KMS-11 (cell line): ENCODE data around the gene BPIFB6.

ENCODE experiments used
- H2AFZ ChIP-seq: fragments of 200-600 bp; sonication (generic); 2 replicates; pipeline ENCODE4 v1.6.1; 2016; ENCODE audit warnings: antibody characterized with exemption, mixed run types, low read depth
- H3K27ac ChIP-seq: fragments of 200-600 bp; sonication (generic); 2 replicates; pipeline ENCODE4 v1.6.1; 2016; ENCODE audit warnings: mild to moderate bottlenecking, mixed run types
- H3K27me3 ChIP-seq: fragments of 200-600 bp; sonication (generic); 2 replicates; pipeline ENCODE4 v1.6.1; 2017; ENCODE audit warnings: mild to moderate bottlenecking, low read depth, mixed run types, moderate library complexity; ENCODE audit not compliant: insufficient read depth
- H3K36me3 ChIP-seq: fragments of 200-600 bp; sonication (generic); 2 replicates; pipeline ENCODE4 v1.6.1; 2017; ENCODE audit warnings: mild to moderate bottlenecking, mixed run types; ENCODE audit not compliant: insufficient read depth
- H3K4me1 ChIP-seq: fragments of 200-600 bp; sonication (generic); 2 replicates; pipeline ENCODE4 v1.6.1; 2016; ENCODE audit warnings: mild to moderate bottlenecking, low read depth, mixed run types; ENCODE audit not compliant: poor library complexity, severe bottlenecking
- H3K4me2 ChIP-seq: fragments of 200-600 bp; sonication (generic); 2 replicates; pipeline ENCODE4 v1.7.0; 2016; ENCODE audit warnings: mild to moderate bottlenecking, mixed run types
- H3K4me3 ChIP-seq: fragments of 200-600 bp; sonication (generic); IDR thresholded peaks from 2 replicates; pipeline ENCODE4 v1.6.1; 2017; ENCODE audit warnings: low read depth, low read length, mixed read lengths; ENCODE audit not compliant: insufficient read depth
- H3K79me2 ChIP-seq: fragments of 200-600 bp; sonication (generic); 2 replicates; pipeline ENCODE4 v1.6.1; 2016; ENCODE audit warnings: low read depth, mixed run types; ENCODE audit not compliant: insufficient read depth
- H3K9ac ChIP-seq: fragments of 200-600 bp; sonication (generic); 2 replicates; pipeline ENCODE4 v1.6.1; 2016; ENCODE audit warnings: mild to moderate bottlenecking, mixed run types
- H4K20me1 ChIP-seq: fragments of 200-600 bp; sonication (generic); 2 replicates; pipeline ENCODE4 v1.6.1; 2016; ENCODE audit warnings: mild to moderate bottlenecking, mixed run types; ENCODE audit not compliant: insufficient read depth
- TF ChIP-seq, protein P1 (sequence below): fragments of 200-600 bp; sonication (generic); conservative IDR thresholded peaks from 2 replicates; pipeline ENCODE4 v1.6.1; 2017; ENCODE audit warnings: low read depth, mild to moderate bottlenecking, antibody characterized with exemption, low read length, moderate library complexity, mixed read lengths

Gene BPIFB6

DNA sequence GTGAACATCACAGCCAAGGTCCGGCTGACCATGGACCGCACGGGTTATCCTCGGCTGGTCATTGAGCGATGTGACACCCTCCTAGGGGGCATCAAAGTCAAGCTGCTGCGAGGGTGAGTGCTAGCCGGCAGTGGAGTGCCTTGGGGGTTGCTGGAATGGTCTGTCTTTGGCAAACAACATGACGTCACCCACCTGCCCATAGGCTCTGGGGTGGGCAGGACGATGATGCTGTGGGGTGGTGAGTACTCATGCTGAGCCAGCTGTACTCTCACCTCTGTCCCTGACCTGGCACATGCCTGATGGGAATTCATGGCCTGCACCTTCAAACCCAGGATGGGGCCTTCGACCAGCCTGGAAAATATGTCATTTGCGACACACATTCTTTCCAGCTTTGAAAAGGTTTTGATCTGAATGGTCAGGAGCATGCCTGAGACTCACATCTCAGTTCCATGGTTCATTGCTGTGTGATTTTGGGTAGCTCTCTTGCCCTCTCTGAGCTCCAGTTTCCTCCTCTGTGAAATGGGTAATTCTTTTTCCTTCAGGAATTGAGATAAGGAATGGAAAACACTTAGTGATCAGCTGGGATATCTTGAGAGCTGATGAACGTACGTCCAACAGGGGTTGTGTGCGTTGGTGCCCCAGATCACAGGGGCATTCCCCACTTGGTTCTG lies 54.7 kb downstream of the BPIFB6 start:
- TF ChIP-seq, protein P1, sequence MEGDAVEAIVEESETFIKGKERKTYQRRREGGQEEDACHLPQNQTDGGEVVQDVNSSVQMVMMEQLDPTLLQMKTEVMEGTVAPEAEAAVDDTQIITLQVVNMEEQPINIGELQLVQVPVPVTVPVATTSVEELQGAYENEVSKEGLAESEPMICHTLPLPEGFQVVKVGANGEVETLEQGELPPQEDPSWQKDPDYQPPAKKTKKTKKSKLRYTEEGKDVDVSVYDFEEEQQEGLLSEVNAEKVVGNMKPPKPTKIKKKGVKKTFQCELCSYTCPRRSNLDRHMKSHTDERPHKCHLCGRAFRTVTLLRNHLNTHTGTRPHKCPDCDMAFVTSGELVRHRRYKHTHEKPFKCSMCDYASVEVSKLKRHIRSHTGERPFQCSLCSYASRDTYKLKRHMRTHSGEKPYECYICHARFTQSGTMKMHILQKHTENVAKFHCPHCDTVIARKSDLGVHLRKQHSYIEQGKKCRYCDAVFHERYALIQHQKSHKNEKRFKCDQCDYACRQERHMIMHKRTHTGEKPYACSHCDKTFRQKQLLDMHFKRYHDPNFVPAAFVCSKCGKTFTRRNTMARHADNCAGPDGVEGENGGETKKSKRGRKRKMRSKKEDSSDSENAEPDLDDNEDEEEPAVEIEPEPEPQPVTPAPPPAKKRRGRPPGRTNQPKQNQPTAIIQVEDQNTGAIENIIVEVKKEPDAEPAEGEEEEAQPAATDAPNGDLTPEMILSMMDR, result no peak
- Histone ChIP-seq H3K4me1 (no peaks in the 10 kb centered on the region), H3K27me3 (no peaks in the 10 kb centered on the region), H3K4me2 (no peak overlapping the region), H3K79me2 (no peaks in the 10 kb centered on the region), H2AFZ (no peak overlapping the region), H4K20me1 (no peaks in the 10 kb centered on the region), H3K9ac (no peak overlapping the region), H3K27ac (no peak overlapping the region), H3K4me3 (no peak overlapping the region), H3K36me3 (no peaks in the 10 kb centered on the region)

DNA sequence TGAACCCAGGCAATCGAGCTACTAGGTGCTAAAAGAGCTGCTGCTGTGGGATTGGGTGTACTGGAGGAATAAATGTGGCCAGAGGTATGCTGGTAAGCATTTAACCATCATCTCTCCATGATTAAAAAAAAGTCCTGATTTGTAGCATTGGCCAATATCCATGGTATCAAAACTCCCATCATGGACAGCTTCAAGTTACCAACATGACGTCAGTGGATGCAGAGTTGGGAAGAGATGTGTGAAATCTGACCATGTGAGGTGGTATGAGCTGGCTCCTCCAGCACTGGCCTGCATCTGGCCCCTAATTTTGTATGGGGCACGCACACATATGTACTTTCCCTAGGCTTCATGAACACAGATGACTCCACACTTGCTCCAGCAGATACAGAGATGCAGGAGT lies 59.7 kb downstream of the BPIFB6 start:
- Histone ChIP-seq H3K4me1 (peaks cover 2% of the 10 kb centered on the region), H2AFZ (no peak overlapping the region), H3K79me2 (no peaks in the 10 kb centered on the region), H3K27ac (no peak overlapping the region), H3K4me2 (no peak overlapping the region), H3K9ac (no peak overlapping the region), H3K27me3 (no peaks in the 10 kb centered on the region), H3K36me3 (no peaks in the 10 kb centered on the region), H3K4me3 (no peak overlapping the region), H4K20me1 (no peaks in the 10 kb centered on the region)
- TF ChIP-seq, protein P1, result no peak

DNA sequence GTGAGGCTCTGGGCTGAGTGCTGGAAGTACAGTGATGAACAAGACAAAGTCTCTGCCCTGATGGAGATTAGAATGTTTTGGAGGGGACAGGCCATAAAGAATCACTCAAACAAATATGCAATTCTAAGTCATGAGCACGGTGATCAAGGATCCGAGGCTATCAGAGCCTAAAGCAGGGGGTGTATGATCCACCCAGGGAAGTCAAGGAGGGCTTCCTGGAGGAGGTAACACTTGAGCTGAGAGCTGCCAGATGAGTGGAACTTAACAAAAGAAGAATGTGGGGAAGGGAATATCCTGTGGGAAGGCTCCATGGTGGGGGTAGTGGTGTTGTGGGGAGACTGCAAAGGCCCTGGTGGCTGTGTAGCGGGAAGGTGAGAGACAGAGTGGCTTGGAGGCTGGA lies 60.2 kb downstream of the BPIFB6 start:
- H3K79me2 ChIP-seq, result no peaks in the 10 kb centered on the region
- H3K4me1 ChIP-seq, result peaks cover 4% of the 10 kb centered on the region
- H3K36me3 ChIP-seq, result no peaks in the 10 kb centered on the region
- H4K20me1 ChIP-seq, result no peaks in the 10 kb centered on the region
- H3K27ac ChIP-seq, result no peak overlapping the region
- TF ChIP-seq, protein P1, result no peak
- H3K27me3 ChIP-seq, result no peaks in the 10 kb centered on the region
- no peak overlapping the region for H3K4me2 ChIP-seq
- H2AFZ ChIP-seq, result no peak overlapping the region
- H3K9ac ChIP-seq, result no peak overlapping the region
- no peak overlapping the region for H3K4me3 ChIP-seq

DNA sequence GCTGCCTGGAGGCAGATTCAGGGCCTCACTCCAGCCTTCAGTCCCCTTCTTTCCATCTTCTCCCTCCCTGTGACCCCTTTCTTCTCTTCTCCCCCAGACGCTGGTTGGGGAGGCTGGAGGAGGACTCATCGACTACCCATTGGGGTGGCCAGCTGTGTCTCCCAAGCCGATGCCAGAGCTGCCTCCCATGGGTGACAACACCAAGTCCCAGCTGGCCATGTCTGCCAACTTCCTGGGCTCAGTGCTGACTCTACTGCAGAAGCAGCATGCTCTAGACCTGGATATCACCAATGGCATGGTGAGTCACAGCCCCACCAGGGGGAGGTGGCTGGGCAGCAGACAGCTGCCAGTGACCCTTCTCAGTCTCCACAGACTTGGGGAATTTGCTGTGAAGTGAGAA lies 60.9 kb downstream of the BPIFB6 start:
- Histone ChIP-seq H3K4me3 (no peak overlapping the region), H3K27me3 (no peaks in the 10 kb centered on the region), H3K4me1 (peaks cover 4% of the 10 kb centered on the region), H4K20me1 (no peaks in the 10 kb centered on the region), H3K4me2 (no peak overlapping the region), H3K36me3 (no peaks in the 10 kb centered on the region), H2AFZ (no peak overlapping the region), H3K79me2 (no peaks in the 10 kb centered on the region), H3K9ac (no peak overlapping the region), H3K27ac (no peak overlapping the region)
- TF ChIP-seq, protein P1, result no peak
